ENCODE measurements around the gene GFI1B.

GFI1B gene

GRCh38 chr9:133026426-133026825 lies 47.9 kb downstream of the GFI1B start:
- DNase-seq, result no peak

- DNase-seq, result no peak
Observed at GRCh38 chr9:133027134-133027533, 48.6 kb downstream of the GFI1B start.

GRCh38 chr9:133028221-133028620 lies 49.7 kb downstream of the GFI1B start:
- DNase-seq, result no peak

- no peak for DNase-seq
Observed at GRCh38 chr9:133029994-133030316, 51.5 kb downstream of the GFI1B start.

GRCh38 chr9:133030317-133031129 lies 52.0 kb downstream of the GFI1B start, which contains the start of gene GTF3C5:
TSS of gene GTF3C5 (plus strand) at chr9:133030997. CDS start at chr9:133031012, 15 bp downstream.
- peak; percentile 99 for DNase-seq

GRCh38 chr9:133031130-133031422 lies 52.6 kb downstream of the GFI1B start:
- DNase-seq, result no peak

- no peak for DNase-seq
Observed at GRCh38 chr9:133031496-133031911, 53.0 kb downstream of the GFI1B start.

- no peak for DNase-seq
Observed at GRCh38 chr9:133032171-133032570, 53.7 kb downstream of the GFI1B start.

GRCh38 chr9:133035669-133036068 lies 57.2 kb downstream of the GFI1B start:
- DNase-seq, result no peak

- no peak for DNase-seq
Observed at GRCh38 chr9:133037775-133038515, 59.5 kb downstream of the GFI1B start.

- DNase-seq, result peak; percentile 24
Observed at GRCh38 chr9:133040892-133041479, 62.5 kb downstream of the GFI1B start.

Data from COR-L47 (cell line).